ENCODE data around the gene COLEC11. TPM values are rescaled to one million over a fixed set of nuclear protein-coding genes. Genes with fewer than 3 reads are reported as not detected.

The COLEC11 gene
- polyA plus RNA-seq, 1 donor: 3.4 TPM

DNA sequence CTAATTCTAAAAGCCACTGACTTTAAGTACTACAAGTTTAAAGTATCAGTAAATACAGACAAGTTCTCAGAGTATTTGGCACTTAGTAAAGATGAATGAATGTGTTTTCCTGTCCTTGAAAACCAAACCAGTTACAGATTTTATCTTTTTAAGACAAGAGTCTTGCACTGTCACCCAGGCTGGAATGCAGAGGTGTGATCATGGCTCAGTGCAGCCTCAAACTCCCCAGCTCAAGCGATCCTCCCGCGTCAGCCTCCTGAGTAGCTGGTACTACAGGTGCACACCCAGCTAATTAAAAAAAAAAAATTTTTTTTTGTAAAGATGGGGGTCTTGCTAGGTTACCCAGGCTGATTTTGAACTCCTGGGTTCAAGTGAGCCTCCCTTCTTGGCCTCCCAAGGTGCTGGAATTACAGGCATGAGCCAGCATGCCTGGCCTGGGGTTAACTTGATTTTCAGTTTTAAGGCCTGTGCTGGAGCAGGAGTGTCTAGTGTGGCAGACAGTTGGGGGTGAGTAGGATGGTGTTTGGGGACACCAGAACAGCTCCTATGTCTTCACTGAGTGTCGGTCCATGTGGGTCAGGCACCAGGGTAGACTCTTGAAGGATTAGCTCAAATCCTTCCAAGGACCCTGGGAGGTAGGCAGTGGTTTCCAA lies 10.2 kb upstream of the COLEC11 start:
- no peak for DNase-seq

DNA sequence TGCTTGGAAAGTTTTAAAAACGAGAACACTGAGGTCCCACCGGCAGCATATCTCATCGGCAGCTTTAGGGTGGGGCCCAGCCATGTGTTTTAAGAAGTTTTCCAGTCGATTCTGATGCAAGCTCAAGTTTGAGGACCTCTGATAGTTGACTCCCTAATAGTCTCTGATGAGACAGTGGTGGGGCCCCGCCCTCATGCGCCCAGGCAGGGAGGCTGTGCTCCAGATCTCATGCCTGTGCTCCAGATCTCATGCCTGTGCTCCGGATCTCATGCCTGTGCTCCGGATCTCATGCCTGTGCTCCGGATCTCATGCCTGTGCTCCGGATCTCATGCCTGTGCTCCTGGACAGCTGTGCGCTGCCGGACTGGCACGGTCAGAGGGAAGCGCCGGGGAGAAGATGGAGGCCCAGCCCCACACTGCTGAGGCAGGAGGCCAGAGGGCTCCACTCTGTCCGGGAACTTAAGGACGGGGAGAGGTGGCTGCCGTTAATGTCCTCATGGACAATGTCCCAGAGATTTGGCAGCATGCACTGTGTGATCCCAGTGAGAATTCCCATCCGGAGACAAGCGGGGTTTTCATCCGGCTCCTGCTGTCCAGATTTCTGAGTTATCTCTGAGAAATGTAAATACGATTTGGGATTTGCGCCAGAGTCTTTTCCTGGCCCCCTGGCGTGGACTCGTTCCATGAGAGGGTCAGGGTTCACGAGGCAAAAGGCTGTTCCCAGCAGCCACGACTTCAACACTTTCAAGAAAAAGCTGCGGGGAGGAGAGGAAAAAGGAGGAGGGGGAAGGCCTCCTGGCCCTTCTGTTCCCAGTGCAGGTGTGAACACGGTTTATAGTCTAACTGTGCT lies 9.4 kb upstream of the COLEC11 start:
- no peak for DNase-seq

DNA sequence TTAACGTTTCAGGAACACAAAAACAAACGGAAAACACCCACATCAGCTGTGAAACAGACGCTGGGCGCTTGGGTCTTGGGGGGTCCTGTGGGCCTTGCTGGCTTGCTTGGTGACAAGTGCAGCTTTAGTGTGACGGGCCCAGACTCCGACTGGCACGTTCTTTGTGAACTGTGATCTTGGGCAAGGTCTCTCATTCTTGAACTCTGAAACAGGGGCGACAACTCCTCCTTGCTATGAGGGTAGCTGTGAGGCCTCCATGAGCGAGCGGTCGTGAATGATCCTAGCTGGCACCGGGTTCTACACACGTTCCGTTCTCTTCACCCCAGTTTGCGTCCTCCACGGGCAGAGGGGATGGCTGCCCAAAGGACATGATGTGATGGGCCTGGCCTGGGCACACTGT lies 8.7 kb upstream of the COLEC11 start:
- no peak for DNase-seq

DNA sequence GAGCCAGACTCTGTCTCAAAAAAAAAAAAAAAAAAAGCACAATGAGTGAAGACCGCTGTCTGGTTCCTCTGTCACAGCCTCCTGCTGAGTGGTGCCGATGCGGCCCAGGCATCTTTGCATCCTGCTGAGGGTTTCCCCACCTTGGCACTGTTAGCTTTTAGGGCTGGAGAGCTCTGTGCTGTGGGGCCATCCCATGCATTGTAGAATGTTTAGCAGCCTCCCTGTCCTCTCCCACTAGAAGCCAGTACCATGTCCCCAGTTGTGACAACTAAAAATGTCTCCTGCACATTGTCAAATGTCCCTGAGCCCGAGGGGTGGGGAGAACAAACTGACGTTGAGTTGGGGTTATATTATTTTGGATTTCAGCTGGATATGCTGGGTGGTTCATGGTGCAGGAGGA lies 7.9 kb upstream of the COLEC11 start:
- no peak for DNase-seq

DNA sequence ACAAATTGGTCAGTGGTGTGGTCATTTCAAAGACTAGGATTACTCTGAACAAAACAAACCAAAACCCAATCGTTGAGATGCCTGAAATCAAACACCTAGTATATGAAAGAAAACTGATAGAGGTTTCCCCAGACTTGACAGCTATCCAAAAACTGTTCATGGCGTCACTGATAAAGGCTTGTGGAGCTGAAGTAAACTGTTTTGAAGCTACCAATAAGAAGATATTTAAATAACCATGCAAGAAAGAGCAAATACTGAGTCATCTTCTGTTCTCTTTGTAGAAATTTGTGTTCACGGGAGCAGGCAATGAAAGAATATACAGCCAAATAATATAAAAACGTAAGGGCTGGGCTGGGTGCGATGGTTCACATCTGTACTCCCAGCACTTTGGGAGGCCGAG lies 7.5 kb upstream of the COLEC11 start:
- no peak for DNase-seq

DNA sequence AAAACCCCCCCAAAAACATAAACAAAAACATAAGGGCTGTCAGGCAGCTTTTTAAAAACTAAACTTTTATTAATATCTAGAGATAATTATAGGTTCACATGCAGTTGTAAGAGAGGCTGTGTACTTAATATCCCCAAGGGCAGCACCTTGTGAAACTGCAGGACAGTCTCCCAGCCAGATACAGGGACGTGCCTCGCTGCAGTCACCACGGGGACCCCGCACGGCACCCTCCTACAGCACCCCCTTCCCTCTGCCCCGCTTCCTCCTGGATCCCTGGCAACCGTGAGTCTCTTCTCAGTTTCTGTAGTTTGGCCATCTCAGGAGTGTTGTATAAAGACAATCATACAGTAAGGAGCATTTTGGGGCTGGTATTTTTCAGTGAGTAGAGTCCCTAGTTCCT lies 6.8 kb upstream of the COLEC11 start:
- no peak for DNase-seq

DNA sequence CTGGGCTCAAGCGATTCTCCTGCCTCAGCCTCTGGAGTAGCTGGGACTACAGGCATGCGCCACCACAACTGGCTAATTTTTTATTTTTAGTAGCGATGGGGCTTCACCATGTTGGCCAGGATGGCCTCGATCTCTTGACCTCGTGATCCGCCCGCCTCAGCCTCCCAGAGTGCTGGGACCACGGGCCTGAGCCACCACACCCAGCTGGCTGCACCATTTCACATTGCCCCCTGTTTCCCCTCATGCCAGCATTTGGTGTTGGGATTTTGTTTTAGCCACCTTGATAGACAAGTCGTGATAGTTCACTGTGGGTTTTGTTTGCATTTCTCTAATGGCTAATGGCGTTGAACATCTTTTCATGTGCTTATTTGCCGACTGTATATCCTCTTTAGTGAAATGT lies 5.8 kb upstream of the COLEC11 start:
- DNase-seq: no peak

DNA sequence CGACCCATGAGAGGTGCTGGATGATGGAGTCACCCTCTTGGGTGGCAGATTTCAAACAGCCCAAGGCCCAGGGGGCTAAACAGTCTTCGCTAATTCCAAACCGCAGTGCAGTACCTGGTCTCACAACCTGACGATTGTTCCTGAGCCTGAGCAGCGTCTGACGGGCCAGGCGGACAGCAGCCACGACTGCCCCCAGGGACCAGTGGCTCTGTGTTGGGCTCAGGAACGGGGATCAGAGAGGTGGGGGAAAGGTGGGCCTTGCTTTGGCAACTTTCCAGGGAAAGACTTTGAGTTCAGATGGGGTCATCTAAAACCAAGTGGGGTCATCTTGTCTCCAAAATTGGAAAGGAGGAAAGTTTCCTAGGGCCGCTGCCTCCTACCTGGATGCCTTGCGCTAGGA lies 492 bp downstream of the COLEC11 start:
- DNase-seq: no peak

DNA sequence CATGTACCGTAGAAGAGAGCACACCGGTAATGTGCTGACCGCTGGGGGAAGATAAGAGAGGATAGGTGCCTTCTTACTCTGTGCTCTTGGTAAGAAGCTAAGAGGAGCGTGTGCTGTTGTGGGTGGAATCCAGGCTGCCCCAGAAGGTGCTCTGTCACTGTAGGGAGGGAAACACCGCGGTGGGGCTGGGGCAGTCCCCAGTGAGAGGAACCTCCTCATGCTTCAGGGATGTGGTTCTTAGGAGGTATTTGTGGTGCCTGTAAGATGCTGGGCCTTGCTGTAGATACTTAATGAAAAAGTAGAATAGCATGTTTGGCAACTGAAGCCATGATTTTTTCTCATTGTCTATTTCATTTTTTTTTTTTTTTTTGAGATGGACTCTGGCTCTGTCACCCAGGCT lies 1.1 kb downstream of the COLEC11 start:
- DNase-seq: no peak

DNA sequence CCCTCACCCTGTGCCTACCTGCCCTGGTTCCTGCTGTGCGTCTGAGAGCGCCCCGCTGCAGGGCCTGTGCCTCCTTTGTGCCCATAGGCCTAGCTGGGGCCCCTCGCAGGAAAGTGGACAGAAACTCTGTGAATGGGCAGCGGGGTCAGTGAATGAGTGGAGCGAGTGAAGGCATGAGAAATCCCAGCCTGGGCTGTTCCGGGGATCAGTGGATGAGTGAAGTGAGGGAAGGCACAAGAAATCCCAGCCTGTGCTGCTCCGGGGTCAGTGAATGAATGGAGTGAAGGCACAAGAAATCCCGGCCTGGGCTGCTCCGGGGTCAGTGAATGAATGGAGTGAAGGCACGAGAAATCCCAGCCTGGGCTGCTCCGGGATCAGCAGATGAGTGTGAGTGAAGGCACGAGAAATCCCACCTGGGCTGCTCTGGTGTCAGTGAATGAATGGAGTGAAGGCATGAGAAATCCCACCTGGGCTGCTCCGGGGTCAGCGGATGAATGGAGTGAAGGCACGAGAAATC lies 2.0 kb downstream of the COLEC11 start:
- DNase-seq: no peak

DNA sequence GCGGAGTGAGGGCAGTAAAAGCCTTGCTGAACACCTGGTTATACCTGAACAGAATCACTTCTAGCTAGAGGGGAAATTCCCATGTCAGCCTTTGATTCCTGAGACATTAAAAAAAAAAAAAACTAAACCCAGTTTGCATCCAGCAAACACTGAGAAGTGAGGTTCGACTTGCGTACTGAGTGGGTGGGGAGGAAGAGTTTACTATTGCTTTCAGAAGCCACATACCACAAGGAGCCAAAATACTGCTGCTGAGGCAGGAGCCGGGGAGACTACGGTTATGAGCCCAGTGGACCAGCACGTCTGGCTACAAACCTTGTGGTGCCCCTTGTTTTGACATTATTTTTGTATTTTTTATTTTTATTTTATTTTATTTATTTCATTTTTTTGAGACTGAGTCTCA lies 2.7 kb downstream of the COLEC11 start:
- DNase-seq: no peak

DNA sequence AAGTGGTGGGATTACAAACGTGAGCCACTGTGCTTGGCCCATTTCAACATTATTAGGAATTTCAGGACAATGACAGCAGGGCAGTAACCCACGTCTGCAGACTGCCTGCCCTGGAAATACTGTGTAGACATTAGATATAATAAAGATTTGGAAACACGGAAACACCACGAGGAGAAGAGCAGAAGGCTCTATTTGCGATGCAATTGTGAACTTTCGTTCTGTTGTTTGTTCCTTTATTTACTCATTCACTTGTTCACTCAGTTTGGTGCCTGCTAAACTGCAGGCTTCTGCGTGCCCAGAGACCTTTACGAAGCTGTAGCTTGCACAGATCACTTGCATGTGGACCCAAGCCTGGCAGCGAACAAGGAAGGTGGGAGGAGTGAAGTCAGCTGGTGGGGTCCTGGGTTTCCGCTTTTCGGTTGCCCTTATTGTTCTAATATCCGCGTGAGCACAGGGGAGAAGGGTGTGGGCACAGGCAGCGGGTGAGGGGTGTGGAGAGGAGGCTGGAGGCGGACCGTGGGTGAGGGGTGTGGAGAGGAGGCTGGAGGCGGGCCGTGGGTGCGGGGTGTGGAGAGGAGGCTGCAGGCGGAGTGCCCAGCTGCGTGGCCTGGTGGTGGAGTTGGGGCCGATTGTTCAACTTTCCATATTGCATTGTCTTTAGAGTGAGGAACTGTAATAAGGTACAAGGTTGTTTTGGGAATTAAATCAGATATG lies 3.4 kb downstream of the COLEC11 start:
- no peak for DNase-seq

DNA sequence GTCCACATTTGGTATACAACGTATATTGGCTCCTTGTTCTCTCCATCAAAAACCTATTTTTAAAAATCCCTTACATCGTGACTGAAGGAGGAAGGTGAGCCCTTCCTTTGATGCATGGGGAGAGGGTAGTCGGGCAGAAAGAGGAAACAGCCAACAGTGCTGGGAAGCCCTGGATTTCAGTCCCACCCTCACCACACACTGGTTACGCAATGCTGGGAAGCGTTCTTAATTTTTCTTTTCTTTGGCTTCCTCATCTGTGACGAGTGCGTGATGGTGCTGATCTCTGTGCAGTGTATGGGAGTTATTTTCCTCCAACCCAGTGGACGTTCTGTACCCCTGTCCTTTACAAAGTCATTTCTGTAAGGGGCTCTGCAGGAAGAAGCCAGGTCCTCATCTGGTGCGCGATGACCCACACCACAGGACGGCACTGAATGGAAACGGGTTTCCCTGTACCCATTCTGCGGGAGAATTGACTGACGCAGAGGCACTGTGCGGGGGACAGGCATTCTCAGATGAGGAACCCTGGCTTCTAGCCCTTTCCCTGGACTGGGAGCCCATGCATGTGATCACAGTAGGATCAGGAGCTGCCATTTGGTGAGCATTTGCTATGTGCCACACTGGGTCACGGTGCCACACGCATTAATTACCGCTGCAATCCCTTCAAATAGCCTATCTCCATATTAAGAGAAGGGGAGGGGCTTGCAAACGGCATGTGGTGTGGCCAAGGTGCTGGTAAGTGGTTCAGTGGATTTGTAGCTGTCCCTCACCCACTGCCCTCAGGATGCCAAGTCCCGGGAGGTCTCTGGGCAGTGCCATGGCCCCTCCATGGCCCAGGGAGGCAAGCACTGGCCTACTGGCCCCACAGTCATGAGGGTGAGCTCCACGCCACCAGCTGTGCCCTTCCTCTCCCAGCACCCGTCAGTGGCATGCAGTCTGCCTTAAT lies 4.3 kb downstream of the COLEC11 start:
- no peak for DNase-seq

DNA sequence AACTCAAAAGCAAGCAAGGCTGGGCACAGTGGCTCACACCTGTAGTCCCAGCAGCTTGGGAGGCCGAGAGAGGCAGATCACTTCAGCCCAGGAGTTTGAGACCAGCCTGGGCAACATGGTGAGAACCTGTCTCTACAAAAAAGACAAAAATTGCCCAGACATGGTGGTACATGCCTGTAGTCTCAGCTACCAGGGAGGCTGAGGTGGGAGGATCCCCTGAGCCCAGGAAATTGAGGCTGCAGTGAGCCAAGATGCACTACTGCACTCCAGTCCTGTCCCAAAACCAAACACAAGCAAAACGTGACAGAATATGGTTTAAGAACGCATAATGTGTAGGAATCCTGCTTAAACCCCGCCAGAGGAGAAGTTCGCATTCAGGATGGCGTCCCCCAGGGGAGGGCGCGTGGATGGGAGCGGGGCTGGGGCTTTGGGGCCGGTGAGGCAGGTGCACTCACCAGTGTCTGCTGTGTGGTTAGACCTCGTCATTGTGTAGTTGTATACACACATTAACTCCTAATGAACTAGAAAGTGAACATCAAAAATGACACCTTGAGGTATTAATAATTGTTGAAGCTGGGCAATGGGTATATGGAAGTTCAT lies 5.4 kb downstream of the COLEC11 start:
- DNase-seq: no peak

DNA sequence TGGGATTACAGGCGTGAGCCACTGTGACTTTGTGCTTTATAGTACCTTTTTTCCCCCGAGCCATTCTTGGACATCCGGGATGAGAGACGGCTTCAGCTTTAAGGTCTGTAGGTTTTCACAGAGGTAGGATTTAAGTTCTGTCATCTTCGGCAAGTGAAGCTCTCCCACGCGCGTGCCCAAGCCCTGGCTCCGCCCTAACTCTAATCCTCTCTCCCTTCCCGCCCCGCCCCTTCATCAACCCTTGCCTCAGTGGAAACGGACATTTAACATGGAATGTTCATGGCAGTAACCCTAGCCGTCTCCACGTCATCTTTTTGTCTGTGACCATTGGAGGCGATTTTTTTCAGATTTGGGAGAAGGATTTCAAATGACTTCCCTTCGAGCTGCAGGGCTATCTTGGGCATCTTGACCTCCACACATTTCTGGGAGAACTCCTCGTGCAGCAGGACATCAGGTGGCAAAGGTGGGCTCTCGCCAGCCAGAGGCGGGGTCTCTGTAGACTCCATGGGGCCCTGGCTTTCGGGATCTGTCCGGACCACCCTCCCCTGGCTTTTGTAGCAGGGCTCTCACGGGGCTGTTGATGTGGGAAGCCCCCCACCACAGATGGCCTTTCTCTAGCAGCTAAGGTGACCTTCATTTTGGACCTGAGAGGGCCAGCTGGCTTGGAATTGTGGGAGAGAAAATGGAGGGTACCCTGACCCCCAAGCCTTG lies 6.8 kb downstream of the COLEC11 start:
- DNase-seq: no peak

DNA sequence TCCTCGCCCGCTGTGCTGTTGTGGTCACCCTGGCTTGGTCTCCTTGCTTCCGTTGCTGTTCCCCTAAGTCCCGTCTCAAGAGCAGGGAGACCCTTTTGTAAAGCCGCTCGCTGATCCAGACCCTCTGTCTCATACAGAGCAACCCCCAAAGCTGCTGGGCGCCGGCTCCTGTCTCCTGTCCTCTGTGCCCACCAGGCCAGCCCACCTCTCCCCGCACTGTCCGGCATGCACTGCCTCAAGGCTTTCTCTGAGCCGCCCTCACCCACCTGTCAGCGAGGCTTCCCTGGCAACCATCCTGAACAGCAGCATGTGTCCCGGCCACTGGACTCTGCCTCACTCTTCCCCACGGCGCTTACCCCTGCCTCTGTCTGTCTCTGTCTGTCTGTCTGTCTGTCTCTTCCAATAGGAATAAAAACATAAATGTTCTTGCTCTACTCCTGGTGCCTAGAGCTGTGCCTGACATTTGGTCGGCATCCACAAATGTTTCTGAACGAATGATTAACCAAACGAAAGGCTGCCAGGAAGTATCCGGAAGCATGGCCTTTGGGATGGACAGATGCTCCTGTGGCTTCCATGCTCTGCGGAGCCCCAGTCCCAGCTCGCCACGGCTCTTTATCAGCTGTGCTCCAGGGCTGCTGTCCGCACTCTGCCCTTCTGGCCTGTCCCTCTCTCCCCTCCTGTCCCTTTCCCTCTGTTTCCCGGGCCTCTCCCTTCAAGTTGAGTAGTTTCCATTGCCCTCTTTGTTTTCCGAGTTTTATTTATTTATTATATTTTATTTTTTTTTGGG lies 7.8 kb downstream of the COLEC11 start:
- no peak for DNase-seq

DNA sequence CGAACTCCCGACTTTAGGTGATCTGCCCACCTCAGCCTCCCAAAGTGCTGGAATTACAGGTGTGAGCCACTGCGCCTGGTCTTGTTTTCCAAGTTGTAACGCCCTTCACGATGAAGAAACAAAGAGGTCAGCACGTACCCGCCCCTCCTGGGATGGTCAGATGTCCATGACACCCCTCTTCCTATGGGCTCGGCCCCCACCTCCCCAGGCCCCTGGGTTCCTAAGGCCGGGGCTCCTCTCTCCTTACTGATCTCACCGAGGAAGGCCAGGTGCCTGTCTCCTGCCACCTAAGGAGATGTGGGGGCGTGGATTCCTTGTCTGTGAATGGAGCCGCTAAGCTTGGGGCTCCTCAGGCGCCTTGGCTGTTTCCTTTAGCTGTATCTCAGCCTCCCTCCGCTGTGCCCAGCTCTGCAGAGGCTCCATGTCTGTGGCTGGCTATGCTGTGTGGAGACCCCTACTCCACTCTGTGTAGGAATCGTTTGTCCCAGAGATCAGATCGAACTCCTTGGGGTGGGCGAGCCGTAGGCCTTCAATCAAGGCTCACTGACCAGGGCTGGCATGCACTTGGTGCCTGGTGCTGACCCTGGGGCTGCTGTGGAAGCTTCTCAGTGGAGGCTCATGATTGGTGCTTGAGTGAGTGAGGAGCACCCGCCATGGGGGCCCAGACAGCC lies 8.8 kb downstream of the COLEC11 start:
- no peak for DNase-seq

DNA sequence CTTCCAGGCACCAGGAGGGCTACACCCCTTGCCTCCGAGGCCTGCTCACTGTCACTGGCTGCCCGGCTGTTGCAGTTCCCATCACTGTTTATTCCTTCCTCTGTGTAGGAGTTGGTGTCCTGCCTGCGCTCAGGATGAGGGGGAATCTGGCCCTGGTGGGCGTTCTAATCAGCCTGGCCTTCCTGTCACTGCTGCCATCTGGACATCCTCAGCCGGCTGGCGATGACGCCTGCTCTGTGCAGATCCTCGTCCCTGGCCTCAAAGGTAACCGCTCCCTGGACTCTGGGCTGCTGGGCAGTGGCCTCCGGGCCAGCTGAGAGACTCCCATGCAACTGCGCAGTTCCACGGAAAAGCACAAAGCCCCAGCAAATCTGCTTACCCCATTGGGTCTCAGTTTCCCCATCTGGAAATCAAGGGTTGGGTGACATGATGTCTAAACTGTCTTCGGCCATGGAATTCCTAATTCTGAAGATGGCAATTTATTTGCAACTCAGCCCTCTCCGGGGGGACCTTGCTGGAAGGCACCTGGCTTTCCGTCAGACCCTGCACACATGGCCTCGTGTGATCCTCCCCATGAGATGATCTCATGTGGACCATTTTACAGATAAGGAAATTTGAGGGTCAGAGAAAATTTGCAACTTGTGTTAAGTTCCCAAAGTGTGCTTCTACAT lies 9.4 kb downstream of the COLEC11 start:
- no peak for DNase-seq
